CD14-positive monocyte (primary cell): ENCODE measurements around the gene TNFRSF14. TPM values are rescaled to one million over a fixed set of nuclear protein-coding genes. Genes with fewer than 3 reads are reported as not detected.

Source experiments
- DNase-seq, 3 donors: peaks; one replicate each; pipeline ENCODE4 v3.0.0-alpha.2; 2011 to 2022
- H2AFZ ChIP-seq: 2 replicates; pipeline ENCODE4 v1.6.0; 2012; ENCODE audit warnings: mild to moderate bottlenecking, low read depth, low read length, inconsistent platforms; ENCODE audit not compliant: insufficient read depth, poor library complexity, severe bottlenecking
- H3K27ac ChIP-seq, 2 donors: 1 replicate in 1 of 2; 2 replicates in 1 of 2; pipeline ENCODE4 v1.5.1; 2012 to 2013; ENCODE audit warnings: low read length in 2 of 2, control low read depth in 1 of 2, inconsistent platforms in 1 of 2, low read depth in 1 of 2, mild to moderate bottlenecking in 1 of 2
- H3K27me3 ChIP-seq, 2 donors: one replicate each; pipeline versions ENCODE4 v1.6.0 to v1.6.1; 2011 to 2013; ENCODE audit warnings: low read length in 2 of 2; ENCODE audit not compliant: control insufficient read depth in 2 of 2, insufficient read depth in 2 of 2
- H3K36me3 ChIP-seq, 2 donors: replicated peaks in 1 of 2; 1 replicate in 1 of 2; 2 replicates in 1 of 2; pipeline versions ENCODE4 v1.5.1 to v1.6.1; 2012 to 2013; ENCODE audit warnings: low read length in 2 of 2, control low read depth in 1 of 2, inconsistent platforms in 1 of 2, mild to moderate bottlenecking in 1 of 2; ENCODE audit not compliant: insufficient read depth in 2 of 2, control insufficient read depth in 1 of 2
- H3K4me1 ChIP-seq, 2 donors: 1 replicate in 1 of 2; 2 replicates in 1 of 2; pipeline versions ENCODE4 v1.5.1 to v1.6.1; 2012 to 2013; ENCODE audit warnings: low read length in 2 of 2, control low read depth in 1 of 2, inconsistent platforms in 1 of 2, mild to moderate bottlenecking in 1 of 2, moderate library complexity in 1 of 2; ENCODE audit not compliant: insufficient read depth in 2 of 2, control insufficient read depth in 1 of 2
- H3K4me2 ChIP-seq: replicated peaks from 2 replicates; pipeline ENCODE3; 2012; ENCODE audit warnings: low read length, moderate library complexity, mild to moderate bottlenecking; ENCODE audit not compliant: poor library complexity, severe bottlenecking; ENCODE audit errors: extremely low read depth
- H3K4me3 ChIP-seq, 3 experiments: fragments of 200-600 bp in 1 of 3; sonication (generic) in 1 of 3; replicated peaks in 1 of 3; 1 replicate in 2 of 3; 2 replicates in 1 of 3; pipeline ENCODE4 v1.5.1; 2011 to 2013; ENCODE audit warnings: low read length in 3 of 3, mild to moderate bottlenecking in 3 of 3, control low read depth in 2 of 3, low read depth in 2 of 3, inconsistent platforms in 1 of 3, moderate library complexity in 1 of 3
- H3K79me2 ChIP-seq: 2 replicates; pipeline ENCODE4 v1.6.0; 2012; ENCODE audit warnings: mild to moderate bottlenecking, control low read depth, inconsistent platforms, low read length, moderate library complexity; ENCODE audit not compliant: insufficient read depth
- H3K9ac ChIP-seq: 2 replicates; pipeline ENCODE4 v1.6.0; 2017; ENCODE audit warnings: low read length, mild to moderate bottlenecking; ENCODE audit not compliant: insufficient read depth, poor library complexity, severe bottlenecking
- H3K9me3 ChIP-seq, 2 donors: replicated peaks in 1 of 2; 1 replicate in 1 of 2; 2 replicates in 1 of 2; pipeline versions ENCODE4 v1.5.1 to v1.6.1; 2012 to 2013; ENCODE audit warnings: low read length in 2 of 2, control low read depth in 1 of 2; ENCODE audit not compliant: control insufficient read depth in 1 of 2, insufficient read depth in 1 of 2
- H4K20me1 ChIP-seq: 2 replicates; pipeline ENCODE4 v1.6.0; 2012; ENCODE audit warnings: mild to moderate bottlenecking, low read length, control low read depth, moderate library complexity; ENCODE audit not compliant: insufficient read depth
- H3K27ac Mint-ChIP-seq, 7 donors: one replicate each; pipeline ENCODE4 v1.8.0; 2020; ENCODE audit warnings: mild to moderate bottlenecking in 7 of 7, mixed read lengths in 7 of 7, moderate library complexity in 6 of 7, inconsistent platforms in 2 of 7
- H3K27me3 Mint-ChIP-seq, 3 donors: one replicate each; pipeline ENCODE4 v1.8.0; 2021 to 2022; ENCODE audit warnings: low read depth in 3 of 3, mild to moderate bottlenecking in 3 of 3, mixed read lengths in 3 of 3, moderate library complexity in 3 of 3, inconsistent platforms in 1 of 3
- H3K36me3 Mint-ChIP-seq, 2 donors: one replicate each; pipeline ENCODE4 v1.8.0; 2020; ENCODE audit warnings: mixed read lengths in 2 of 2, inconsistent platforms in 1 of 2, mild to moderate bottlenecking in 1 of 2
- H3K4me1 Mint-ChIP-seq: one replicate; pipeline ENCODE4 v1.8.0; 2020; ENCODE audit warnings: mild to moderate bottlenecking, mixed read lengths
- H3K4me3 Mint-ChIP-seq, 2 donors: one replicate each; pipeline ENCODE4 v1.8.0; 2020; ENCODE audit warnings: mild to moderate bottlenecking in 2 of 2, mixed read lengths in 2 of 2, moderate library complexity in 1 of 2
- H3K9me3 Mint-ChIP-seq, 7 donors: one replicate each; pipeline ENCODE4 v1.8.0; 2020 to 2022; ENCODE audit warnings: mixed read lengths in 7 of 7, mild to moderate bottlenecking in 6 of 7, moderate library complexity in 6 of 7, inconsistent platforms in 2 of 7
- WGBS: methylation state at CpG from one replicate; pipeline ENCODE4 v1.1.5; 2013; ENCODE audit warnings: missing lambda C conversion rate; ENCODE audit not compliant: insufficient coverage; 5-methylcytosine and 5-hydroxymethylcytosine counted together
- intact Hi-C, 2 donors: fragments of 100-400 bp; cut with micrococcal nuclease; formaldehyde crosslinking; loops; one replicate each; pipeline versions ENCODE4 v1.15.0 to v1.15.1; 2023
- polyA plus RNA-seq, 3 donors: library from polyadenylated mRNA; depleted of rRNA in 1 of 3; unstranded in 2 of 3; stranded (reverse) in 1 of 3; fragments of 300-500 nt in 2 of 3; fragments of >200 nt in 1 of 3; fragmentation: Illumina TruSeq in 2 of 3; gene quantifications; 1 replicate in 2 of 3; 2 replicates in 1 of 3; pipeline ENCODE4 v1.2.3, GENCODE V29; 2012 to 2021
- TF ChIP-seq, protein P1 (sequence below): fragments of 200-600 bp; IDR thresholded peaks from one replicate; pipeline ENCODE4 v1.8.0; 2022; ENCODE audit warnings: antibody characterized with exemption, mild to moderate bottlenecking

The TNFRSF14 gene
- polyA plus RNA-seq, 3 donors: 62.1 to 512 (median 64.4) TPM

DNA sequence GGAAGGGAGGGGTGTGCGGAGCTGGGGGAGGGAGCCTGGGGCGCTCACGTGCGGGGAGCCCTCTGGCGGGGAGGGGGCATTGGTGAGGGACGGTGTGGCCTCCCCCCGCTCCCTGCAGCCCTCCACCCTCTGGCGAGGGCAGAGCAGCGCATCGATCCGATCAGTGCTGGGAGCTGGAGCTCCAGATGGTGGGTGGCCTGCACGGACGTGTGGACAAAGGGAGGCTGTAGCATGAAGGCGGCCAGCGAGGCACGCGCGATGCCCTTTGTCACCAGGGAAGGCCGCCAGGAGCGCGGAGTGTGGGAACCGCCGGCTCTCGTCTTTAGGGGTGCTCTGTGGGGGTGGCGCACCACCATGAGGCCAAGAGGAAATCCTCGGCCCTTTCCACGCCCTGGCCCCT lies 20.7 kb upstream of the TNFRSF14 start:
- H3K4me2 ChIP-seq: no peak overlapping the region
- Mint-ChIP-seq H3K4me1 (no peaks in the 10 kb centered on the region), H3K27ac (no peak overlapping the region), H3K4me3 (no peak overlapping the region), H3K27me3 (peaks cover 28 to 76% (median 46%) of the 10 kb centered on the region in 3 donors), H3K36me3 (no peaks in the 10 kb centered on the region), H3K9me3 (peaks cover 0 to 3% (median 0%) of the 10 kb centered on the region in 7 donors)
- H3K9ac ChIP-seq: no peak overlapping the region
- no peaks in the 10 kb centered on the region for H3K79me2 ChIP-seq
- H4K20me1 ChIP-seq: no peaks in the 10 kb centered on the region
- peaks cover 15 to 46% of the 10 kb centered on the region in 2 donors for H3K27me3 ChIP-seq
- H3K9me3 ChIP-seq: no peaks in the 10 kb centered on the region
- TF ChIP-seq, protein P1, sequence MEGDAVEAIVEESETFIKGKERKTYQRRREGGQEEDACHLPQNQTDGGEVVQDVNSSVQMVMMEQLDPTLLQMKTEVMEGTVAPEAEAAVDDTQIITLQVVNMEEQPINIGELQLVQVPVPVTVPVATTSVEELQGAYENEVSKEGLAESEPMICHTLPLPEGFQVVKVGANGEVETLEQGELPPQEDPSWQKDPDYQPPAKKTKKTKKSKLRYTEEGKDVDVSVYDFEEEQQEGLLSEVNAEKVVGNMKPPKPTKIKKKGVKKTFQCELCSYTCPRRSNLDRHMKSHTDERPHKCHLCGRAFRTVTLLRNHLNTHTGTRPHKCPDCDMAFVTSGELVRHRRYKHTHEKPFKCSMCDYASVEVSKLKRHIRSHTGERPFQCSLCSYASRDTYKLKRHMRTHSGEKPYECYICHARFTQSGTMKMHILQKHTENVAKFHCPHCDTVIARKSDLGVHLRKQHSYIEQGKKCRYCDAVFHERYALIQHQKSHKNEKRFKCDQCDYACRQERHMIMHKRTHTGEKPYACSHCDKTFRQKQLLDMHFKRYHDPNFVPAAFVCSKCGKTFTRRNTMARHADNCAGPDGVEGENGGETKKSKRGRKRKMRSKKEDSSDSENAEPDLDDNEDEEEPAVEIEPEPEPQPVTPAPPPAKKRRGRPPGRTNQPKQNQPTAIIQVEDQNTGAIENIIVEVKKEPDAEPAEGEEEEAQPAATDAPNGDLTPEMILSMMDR: no peak
- H2AFZ ChIP-seq: no peak overlapping the region
- no peak for DNase-seq
- H3K4me1 ChIP-seq: no peaks in the 10 kb centered on the region
- no peak overlapping the region for H3K27ac ChIP-seq
- no peaks in the 10 kb centered on the region for H3K36me3 ChIP-seq
- H3K4me3 ChIP-seq: no peak overlapping the region
- WGBS: 80% methylated on average over 19 of the region's 27 CpGs
- intact Hi-C loops: no loop called here

DNA sequence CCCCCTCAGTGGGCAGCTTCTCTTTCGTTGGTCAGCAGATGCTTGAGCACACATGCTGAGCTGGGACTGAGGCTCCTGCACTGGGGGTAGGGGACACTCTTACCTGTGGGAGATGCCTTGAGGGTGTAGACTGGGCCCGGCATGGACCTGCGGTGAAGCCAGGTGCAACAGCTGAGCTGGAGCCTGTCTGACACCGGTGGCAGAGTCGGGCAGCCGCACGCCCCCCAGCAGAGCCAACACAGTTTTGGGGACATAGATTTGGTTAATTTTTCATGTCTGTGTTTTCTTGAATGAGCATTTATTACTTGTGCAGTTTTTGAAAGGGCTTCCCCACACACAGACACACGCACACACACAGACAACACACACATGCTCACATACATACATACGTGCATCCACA lies 20.2 kb upstream of the TNFRSF14 start:
- Histone ChIP-seq H3K9ac (no peak overlapping the region), H3K27me3 (peaks cover 10 to 42% of the 10 kb centered on the region in 2 donors), H3K4me1 (no peaks in the 10 kb centered on the region), H3K36me3 (no peaks in the 10 kb centered on the region), H3K4me3 (no peak overlapping the region), H2AFZ (no peak overlapping the region), H4K20me1 (no peaks in the 10 kb centered on the region), H3K9me3 (no peaks in the 10 kb centered on the region), H3K79me2 (no peaks in the 10 kb centered on the region), H3K4me2 (no peak overlapping the region), H3K27ac (no peak overlapping the region)
- H3K36me3 Mint-ChIP-seq: no peaks in the 10 kb centered on the region
- DNase-seq: no peak
- WGBS: 92% methylated on average over 4 of the region's 9 CpGs
- peaks cover 26 to 74% (median 42%) of the 10 kb centered on the region in 3 donors for H3K27me3 Mint-ChIP-seq
- TF ChIP-seq, protein P1: no peak
- intact Hi-C loops: no loop called here
- H3K9me3 Mint-ChIP-seq: no peaks in the 10 kb centered on the region
- no peaks in the 10 kb centered on the region for H3K4me1 Mint-ChIP-seq
- no peak overlapping the region for H3K27ac Mint-ChIP-seq
- no peak overlapping the region for H3K4me3 Mint-ChIP-seq
